Tibial nerve (tissue), 4 donors: ENCODE measurements around the gene C2orf92.
A peak's percentile ranks its signal among the peaks of the same experiment; 100 is the strongest.

ENCODE experiments used
- CTCF ChIP-seq, 5 experiments: fragments of 200-600 bp in 3 of 5; fragments of 450-650 bp in 2 of 5; sonication (generic) in 3 of 5; IDR thresholded peaks; one replicate each; pipeline ENCODE4 v1.5.1; 2016 to 2019; ENCODE audit warnings: antibody characterized with exemption in 5 of 5, mild to moderate bottlenecking in 3 of 5, moderate library complexity in 2 of 5
- EP300 ChIP-seq, 2 donors: sonication (generic); formaldehyde crosslinking; IDR thresholded peaks; one replicate each; pipeline ENCODE4 v1.6.1; 2017; ENCODE audit warnings: antibody characterized with exemption in 2 of 2, mild to moderate bottlenecking in 1 of 2
- POLR2A ChIP-seq, 2 donors: fragments of 450-650 bp; IDR thresholded peaks; one replicate each; pipeline ENCODE4 v1.6.1; 2017; ENCODE audit warnings: antibody characterized with exemption in 2 of 2, mild to moderate bottlenecking in 2 of 2, moderate library complexity in 2 of 2

DNA sequence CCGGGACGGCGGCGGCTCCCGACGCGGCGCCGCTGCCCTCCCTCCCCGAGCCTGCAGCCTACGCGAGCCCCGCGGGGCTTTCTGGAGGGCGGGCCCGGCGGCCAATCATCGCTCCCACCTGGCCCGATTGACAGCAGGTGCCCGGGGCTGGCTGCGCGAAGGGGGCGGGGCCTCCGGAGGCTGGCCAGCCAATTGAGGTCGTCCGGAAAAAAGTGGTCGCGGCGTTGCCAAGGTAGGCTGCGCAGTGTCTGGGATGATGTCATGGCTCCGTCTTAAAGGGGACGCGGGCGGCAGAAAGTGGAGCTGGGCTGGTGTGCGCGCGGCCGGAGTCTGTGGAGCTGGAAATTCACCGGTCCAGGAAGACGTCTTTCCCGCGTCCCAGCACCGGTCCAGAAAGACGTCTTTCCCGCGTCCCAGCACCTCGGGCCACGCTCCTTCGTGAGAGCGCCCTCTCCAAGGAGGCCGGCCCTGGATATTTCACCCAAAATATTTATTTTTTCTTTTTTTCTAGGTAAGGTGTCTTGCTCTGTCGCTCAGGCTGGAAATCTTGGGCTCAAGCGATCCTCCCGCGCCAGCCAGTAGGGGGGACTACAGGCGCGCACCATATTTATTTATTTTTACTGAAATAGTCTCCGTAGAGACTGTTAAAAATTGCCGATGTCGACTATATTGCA lies 5.4 kb upstream of the C2orf92 start, which contains the start of gene ACTR1B:
- peak; percentile 68 to 97 for TF ChIP-seq EP300 (IDR thresholded peaks at IDR 0.05)
- TF ChIP-seq CTCF (IDR thresholded peaks at IDR 0.05): peak in 4 of 5 experiments; percentile 44 to 71 (median 60)
- peak; percentile 89 to 97 for TF ChIP-seq POLR2A (IDR thresholded peaks at IDR 0.05)
